NCI-H345 treated with DMSO at 0.1 percent for 48 hours (cell line): ENCODE measurements around the gene RNF166.

ENCODE experiments used
- DNase-seq: peaks from one replicate; lab custom pipeline; 2025; ENCODE audit not compliant: unreplicated experiment; lab: John Stamatoyannopoulos, UW

The RNF166 gene

DNA sequence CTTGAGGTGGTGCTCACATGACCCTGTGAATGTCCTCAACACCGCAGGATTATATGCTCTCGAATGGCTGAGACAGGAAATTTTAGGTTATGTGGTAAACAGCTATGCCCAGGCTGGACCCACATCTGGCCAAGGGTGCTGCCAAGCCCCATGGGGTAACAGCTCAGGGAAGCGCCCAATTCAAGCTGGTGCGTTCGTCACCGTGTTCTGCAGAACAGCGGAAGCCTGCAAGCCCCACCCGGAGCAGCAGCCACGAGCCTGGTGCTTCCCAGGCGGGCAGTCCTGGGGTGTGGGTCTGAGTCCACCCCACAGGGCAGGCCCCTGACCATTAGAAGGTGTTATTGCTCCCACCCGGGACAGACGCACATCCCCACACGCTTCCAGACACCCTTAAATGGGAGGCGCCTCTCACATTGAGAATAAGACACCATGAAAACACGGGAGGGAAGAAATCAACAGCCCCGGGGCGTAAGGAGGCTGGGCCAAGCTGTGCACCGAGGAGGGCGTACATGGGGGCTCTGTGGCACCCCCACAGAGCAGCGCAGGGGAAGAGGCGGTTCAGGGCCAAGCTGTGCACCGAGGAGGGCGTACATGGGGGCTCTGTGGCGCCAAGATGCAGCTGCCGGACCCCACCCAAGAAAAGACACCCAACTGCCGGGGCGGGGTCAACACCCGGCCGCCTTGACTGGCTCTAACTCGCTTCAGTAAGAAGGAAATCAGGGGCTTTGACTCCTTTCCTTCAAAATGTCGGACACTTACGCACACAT lies 52.4 kb downstream of the RNF166 start:
- no peak for DNase-seq

DNA sequence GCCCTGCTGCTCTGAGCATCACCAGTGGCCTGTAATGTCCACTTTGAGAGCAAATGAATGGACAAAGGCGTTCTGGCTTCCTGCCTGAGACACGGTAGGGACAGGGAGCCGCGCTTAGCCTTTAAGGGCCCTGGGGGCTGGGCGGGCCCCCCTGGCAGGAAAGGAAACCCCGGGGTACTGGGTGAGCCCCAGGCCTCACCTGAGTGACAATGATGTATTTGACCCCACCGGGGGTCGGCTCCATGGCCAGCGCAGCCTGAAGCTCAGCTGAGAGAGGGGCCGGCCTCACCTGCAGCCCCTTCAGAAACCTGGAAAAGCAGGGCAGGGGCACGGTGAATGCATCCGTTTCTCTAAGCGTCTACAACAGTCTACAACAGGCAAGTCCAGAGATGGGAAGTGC lies 53.1 kb downstream of the RNF166 start:
- DNase-seq, result no peak

DNA sequence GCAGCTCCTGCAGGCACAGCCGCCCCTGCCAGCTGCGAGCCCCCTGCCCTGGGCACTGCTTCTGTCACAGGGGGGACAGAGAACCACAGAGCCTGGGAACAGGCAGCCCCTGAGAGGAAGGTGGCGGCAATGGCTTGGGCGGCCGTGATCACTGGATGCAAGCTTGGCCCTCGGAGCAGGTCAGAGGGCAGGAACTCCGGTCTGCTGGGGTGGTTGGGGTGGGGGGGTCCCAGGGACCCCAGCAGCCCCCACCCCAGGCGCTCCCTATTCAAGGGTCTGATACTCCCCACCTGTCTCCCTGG lies 53.5 kb downstream of the RNF166 start:
- DNase-seq, result no peak

DNA sequence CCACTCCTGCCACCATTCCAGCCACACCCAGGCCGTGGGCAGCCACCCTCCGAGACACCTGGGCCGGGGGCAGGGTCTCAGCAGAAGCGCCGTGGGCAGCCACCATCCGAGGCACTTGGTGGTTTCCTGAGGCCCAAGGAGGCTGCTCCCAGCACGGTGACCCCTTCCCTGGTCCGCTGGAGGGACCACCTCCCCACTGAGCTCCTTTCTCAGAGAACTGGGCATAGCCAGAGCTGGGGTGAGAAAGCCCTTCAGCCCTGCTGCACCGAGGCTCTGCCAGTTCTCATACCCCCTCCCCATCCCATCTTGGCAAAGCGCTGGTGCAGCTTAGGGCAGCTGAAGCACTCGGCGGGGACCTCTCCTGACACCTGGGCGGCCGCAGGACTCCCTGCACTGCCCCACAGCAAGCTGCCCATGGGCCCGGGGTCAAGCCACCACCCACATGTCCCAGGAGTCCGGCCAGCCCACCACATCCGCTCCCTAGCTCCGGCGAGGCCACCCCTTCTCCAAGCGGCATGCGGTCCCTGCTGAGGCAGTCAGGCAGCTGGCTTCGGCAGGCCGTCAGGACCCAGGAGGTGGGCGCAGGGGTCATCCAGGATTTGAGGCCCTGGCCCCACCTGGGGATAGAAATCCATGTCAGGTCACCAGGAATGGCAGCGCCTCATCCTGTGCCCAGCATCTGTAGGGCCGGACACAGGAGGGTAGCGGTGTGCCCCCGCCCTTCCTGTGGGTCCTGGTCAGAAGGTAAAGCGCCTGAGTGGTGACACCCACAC lies 54.0 kb downstream of the RNF166 start:
- DNase-seq, result no peak

DNA sequence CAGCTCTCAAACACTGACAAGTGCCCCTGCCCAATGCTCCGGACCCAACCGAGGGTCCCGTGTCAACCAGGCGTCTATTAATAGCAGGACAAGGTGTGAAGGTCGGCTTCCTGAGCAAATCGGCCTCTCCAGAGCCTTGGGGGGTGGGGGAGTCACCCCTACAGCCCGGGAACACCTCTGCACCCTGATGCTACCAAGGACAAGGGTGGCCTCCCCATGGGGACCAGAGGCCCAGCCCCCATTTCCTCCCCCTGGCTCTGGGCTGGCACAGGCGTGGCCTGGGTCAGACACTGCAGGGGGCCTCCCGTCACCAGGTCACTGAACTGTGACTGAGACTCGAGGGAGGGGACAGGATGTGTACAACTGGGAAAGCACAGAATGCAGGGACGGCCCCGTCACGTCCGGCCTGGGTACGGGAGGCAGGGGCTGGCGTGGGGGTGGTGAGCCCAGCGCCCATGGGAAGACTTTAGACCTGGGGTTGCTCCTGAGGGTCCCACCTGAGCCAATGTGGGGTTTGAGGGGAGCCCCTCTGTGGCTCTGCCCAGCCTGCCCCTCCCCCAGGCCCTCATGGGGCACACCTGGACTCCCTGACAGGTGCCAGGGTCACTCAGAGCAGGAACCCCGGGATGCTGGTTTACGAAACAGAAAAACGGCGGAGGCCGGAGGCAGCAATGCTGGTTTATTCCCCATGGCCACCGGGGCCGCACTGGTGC lies 54.8 kb downstream of the RNF166 start:
- no peak for DNase-seq

DNA sequence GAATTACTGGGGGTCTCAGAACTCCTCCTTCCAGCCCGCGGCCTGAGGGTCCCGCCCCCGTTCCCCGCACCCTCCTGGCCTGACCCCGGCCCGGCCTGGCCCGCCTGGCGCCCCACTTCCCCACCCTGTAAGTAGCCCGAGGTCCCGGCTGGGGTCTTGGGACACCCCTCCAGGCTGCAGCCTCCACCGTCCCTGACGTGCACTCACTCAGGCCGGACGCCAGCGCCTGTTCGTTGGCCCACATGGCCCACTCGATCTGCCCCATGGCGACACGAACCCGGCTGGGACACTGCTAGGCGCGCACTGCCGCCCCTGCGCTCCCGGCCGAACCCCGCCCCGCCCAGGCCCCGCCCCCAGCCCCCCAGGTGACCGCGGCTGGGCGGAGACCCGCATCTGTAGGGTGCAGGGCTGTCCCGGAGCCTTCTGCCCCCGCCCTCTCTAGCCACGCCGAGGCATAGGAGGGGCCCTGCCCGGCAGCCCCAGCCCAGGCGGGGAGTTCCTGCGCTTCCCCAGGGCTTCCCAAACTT lies 55.4 kb downstream of the RNF166 start, which contains the start of gene CYBA:
Gene CYBA, minus strand, starts transcription at position 305 of the 527 bp plus-strand sequence. Its CDS starts 40 bp downstream, at position 265.
- DNase-seq, result no peak

DNA sequence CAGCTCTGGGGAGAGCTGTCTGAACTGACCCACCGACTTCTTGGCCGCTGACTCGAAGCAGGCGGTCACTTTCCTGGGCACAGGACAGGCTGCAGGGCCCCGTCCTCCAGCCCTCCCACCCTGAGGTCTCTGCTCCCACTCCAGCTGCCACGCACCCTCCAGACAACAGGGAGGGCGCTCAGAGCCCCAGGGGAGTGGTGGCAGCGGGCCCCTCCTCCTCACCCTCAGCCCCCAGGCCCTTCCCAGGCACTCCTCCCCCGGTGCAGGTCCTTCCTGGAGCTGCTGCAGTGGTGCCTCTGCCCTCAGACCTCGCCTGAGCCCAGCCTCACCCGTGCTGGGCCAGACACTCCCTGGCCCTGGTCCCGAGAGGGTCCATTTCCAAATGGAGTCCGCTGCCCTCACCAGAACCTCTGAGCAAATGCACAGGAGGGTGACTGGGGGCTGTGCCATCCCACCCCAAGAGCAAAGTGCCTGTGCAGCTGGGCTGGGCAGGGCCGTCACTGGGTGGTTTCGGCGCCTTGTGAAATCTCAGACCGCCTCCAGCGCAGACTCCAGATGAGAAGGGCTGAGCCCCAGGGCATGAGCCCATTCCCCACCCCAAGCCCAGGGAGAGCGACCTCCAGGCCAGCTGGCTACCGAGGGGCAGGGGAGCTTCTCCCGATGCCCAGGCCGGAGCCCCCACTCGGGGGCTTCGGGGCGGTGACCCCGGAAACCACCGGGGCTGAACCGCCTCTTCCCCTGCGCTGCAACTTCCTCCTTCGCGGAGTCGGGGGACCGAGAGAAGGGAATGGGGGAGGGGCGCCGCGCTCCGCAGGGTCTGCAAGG lies 56.1 kb downstream of the RNF166 start:
- DNase-seq, result no peak

DNA sequence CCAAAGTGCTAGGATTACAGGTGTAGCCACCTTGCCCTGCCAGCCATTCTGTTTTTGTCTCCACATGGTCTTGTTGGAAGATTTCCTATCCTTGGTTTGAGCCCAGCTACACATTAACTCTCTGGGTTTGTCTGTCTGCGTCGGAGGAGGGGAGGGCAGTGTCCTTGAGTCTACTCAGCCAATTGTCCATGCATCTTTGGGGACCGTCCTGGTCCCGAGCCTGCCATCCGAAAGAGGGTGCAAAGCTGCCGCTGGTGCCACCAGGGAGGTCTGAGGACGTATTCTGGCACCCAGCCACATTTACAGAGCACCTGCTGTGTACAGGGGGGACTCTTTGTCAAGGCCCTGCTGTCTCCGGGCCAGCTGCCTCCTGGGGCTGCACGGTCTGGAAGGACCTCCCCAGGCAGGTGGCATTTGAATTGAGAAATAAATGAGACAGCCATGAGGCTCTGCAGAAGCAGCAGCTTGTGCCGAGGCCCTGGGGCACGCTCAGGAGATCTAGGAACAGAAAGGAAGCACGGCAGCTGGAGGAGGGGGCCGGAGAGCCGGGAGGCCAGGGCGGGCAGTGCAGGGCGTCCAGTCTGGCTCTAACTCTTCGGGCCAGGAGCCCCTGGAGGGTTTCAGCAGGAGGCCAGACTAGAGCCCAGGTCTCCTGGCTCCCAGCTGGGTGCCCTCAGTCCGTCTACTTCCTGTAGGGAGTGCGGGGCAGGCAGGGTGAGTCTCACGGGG lies 56.8 kb downstream of the RNF166 start:
- peak; percentile 54 for DNase-seq

DNA sequence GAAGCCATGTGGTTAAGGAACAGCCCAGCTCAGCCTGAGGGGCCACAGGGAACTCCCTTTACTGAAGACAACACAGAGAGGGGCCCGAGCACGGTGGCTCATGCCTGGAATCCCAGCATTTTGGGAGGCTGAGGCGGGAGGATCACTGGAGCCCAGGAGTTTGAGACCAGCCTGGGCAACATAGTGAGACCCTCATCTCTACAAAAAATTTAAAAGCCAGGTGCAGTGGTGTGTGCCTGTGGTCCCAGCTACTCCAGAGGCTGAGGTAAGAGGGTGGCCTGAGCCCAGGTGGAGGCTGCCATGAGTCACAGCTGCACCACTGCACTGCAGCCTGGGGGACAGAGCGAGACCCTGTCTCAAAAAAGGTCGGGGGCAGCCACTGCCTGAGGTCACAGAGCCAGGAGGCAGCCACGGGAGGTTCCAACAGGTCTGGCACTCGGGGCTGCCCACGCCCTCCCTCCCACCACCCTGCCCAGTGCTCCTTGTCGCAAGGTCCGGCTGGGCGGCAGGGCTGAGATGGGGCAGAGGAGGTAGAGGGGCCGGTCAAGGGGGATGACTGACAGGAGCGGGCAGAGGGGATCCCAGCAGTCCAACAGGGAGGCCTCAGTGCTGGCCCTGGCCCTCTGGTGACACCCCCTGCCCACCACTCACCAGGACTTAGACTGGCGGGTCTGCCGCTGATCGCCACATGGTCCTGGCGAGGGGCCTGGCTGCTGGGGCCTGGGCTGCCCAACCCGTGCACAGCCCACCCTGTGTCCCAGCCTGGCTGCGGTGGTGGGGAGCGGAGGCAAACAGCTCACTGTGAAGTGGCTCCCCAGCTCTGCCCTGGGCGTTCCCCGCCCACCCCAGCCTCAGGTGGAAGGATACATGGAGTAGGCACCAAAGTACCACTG lies 58.8 kb downstream of the RNF166 start:
- DNase-seq, result no peak
